ENCODE measurements around the gene PPP1R14B. TPM values are rescaled to one million over a fixed set of nuclear protein-coding genes. Genes with fewer than 3 reads are reported as not detected.

The PPP1R14B gene
- total RNA-seq, 3 donors from 2014 or later = 73.6 to 142 (median 87.5) TPM

DNA sequence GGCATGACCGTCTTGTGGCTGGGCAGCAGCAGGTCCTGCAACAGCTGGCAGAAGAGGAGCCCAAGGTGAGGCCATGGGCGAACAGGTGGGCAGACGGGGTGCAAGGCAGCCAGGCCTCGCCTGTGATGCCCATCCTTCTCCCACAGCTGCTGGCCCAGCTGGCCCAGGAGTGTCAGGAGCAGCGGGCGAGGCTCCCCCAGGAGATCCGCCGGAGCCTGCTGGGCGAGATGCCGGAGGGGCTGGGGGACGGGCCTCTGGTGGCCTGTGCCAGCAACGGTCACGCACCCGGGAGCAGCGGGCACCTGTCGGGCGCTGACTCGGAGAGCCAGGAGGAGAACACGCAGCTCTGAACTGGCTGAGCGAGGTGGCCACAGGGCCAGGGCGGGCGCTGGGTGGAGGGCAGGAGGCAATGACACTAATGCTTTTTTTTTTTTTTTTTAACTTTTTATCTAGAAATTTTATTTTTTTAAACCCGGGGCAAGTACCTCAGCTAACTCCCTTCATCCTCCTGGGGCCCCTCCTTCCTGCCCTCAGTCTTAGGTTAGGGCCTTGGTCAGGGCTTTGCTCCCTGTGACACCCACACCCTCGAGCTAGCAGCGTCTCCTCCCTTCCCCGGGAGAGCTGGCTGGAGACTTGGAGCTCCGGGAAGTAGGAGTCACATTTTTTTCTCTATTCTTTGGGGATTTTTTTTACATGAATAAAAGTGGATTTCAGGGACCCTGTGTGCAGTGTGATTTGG is 20.6 kb upstream of the PPP1R14B start:
- DNase-seq = no peak
- peaks cover 4% of the 10 kb centered on the region for H3K36me3 ChIP-seq (ENCODE audit: low read depth)

DNA sequence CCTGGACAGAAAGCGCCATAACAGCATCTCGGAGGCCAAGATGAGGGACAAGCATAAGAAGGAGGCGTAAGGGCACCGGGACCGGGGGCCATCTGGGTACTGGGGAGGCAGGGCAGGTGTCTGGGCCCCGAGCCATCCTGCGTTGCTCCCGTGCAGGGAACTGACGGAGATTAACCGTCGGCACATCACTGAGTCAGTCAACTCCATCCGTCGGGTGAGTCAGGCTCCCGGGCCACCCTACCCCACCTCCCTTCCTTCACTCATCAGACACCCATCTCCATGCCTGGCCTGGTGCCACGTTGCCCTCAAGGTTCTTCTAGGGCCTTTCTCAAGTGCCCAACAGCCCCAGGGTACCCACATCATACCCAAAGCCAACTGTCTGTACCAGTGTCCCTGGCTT is 19.6 kb upstream of the PPP1R14B start:
- intact Hi-C loops (cut with DNase I, micrococcal nuclease) = no loop called here
- H3K9me3 ChIP-seq = no peaks in the 10 kb centered on the region
- DNase-seq (peak in 1 of 3 donors; percentile 55), ATAC-seq (no peak)
- H3K36me3 ChIP-seq (ENCODE audit: low read depth) = peaks cover 4% of the 10 kb centered on the region
- no peak overlapping the region for H3K4me3 ChIP-seq
- TF ChIP-seq CTCF (IDR thresholded peaks at IDR 0.05) = no peak
- H3K4me1 ChIP-seq (ENCODE audit: low read depth) = peaks cover 11% of the 10 kb centered on the region

More for the DNA sequence above, 20.6 kb upstream of the PPP1R14B start:
- Histone ChIP-seq H3K4me3 (no peak overlapping the region), H3K9me3 (no peaks in the 10 kb centered on the region), H3K4me1 (ENCODE audit: low read depth) (peaks cover 18% of the 10 kb centered on the region)
- no peak for ATAC-seq
- intact Hi-C loops (cut with DNase I, micrococcal nuclease) = no loop called here
- TF ChIP-seq CTCF (IDR thresholded peaks at IDR 0.05) = no peak

DNA sequence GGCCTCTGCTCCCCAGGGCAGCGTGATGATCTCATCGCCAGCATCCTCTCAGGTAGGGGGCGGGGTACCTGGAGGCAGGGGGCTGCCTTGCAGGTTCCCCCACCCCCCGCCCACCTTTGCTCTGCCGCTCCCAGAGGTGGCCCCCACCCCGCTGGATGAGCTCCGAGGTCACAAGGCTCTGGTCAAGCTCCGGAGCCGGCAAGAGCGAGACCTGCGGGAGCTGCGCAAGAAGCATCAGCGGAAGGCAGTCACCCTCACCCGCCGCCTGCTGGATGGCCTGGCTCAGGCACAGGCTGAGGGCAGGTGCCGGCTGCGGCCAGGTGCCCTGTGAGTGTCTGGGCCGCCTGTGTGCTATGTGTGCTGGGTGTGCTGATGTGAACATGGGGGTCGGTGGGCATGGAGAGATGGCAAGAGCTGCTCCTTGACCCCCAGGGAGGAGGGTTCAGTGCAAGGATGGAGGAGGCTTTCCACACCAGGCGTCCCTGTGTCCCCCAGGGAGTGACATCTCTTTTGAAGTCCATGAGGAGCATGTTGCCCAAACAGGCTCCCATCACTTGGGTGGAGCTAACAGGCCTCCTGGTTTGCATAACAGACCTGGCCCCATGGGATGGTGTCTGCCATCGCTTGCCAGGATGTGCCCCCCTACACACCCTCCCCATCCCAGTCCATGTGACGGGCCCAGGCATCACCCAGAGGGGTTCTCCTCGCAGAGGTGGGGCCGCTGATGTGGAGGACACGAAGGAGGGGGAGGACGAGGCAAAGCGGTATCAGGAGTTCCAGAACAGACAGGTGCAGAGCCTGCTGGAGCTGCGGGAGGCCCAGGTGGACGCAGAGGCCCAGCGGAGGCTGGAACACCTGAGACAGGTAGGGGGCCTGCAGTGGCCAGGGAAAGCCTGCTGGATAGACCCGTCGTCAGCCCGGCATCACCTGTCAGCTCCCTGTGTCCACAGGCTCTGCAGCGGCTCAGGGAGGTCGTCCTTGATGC is 18.7 kb upstream of the PPP1R14B start:
- peaks cover 4% of the 10 kb centered on the region for H3K36me3 ChIP-seq (ENCODE audit: low read depth)

GRCh38 chr11:64264371-64264852 is 17.7 kb upstream of the PPP1R14B start:
- Histone ChIP-seq H3K9me3 (no peaks in the 10 kb centered on the region), H3K4me3 (no peak overlapping the region), H3K4me1 (ENCODE audit: low read depth) (peaks cover 11% of the 10 kb centered on the region), H3K36me3 (ENCODE audit: low read depth) (no peaks in the 10 kb centered on the region)
- intact Hi-C loops (cut with DNase I, micrococcal nuclease) = no loop called here
- DNase-seq = peak in 1 of 3 donors; percentile 49
- TF ChIP-seq CTCF (IDR thresholded peaks at IDR 0.05) = no peak
- ATAC-seq = no peak

More for the DNA sequence above, 18.7 kb upstream of the PPP1R14B start:
- DNase-seq = peak in 1 of 3 donors; percentile 59
- Histone ChIP-seq H3K9me3 (no peaks in the 10 kb centered on the region), H3K4me1 (ENCODE audit: low read depth) (peaks cover 11% of the 10 kb centered on the region), H3K4me3 (no peak overlapping the region)
- intact Hi-C loops (cut with DNase I, micrococcal nuclease) = no loop called here
- no peak for TF ChIP-seq CTCF (IDR thresholded peaks at IDR 0.05)
- no peak for ATAC-seq

- Histone ChIP-seq H3K4me1 (ENCODE audit: low read depth) (peaks cover 10% of the 10 kb centered on the region), H3K9me3 (no peaks in the 10 kb centered on the region), H3K36me3 (ENCODE audit: low read depth) (no peaks in the 10 kb centered on the region), H3K4me3 (no peak overlapping the region)
- no peak for TF ChIP-seq CTCF (IDR thresholded peaks at IDR 0.05)
- DNase-seq = no peak
- ATAC-seq = no peak
- intact Hi-C loops (cut with DNase I, micrococcal nuclease) = no loop called here
These were observed 17.2 kb upstream of the PPP1R14B start for GRCh38 chr11:64263947-64264317.

All from mucosa of descending colon (tissue), 3 donors.